ENCODE results near the gene TMOD3.

Gene TMOD3

GRCh38 chr15:51846463-51847230 is 17.2 kb downstream of the TMOD3 start:
- DNase-seq (ENCODE audit: low read depth, low spot score), result peak; percentile 26
- no peak overlapping the region for H3K9ac ChIP-seq (ENCODE audit: insufficient read length)
- no peaks in the 10 kb centered on the region for H3K36me3 ChIP-seq (ENCODE audit: insufficient read depth, low read length)

GRCh38 chr15:51848811-51849210 is 19.4 kb downstream of the TMOD3 start:
- Histone ChIP-seq H3K36me3 (ENCODE audit: insufficient read depth, low read length) (no peaks in the 10 kb centered on the region), H3K9ac (ENCODE audit: insufficient read length) (no peak overlapping the region), H3K4me3 (no peak overlapping the region), H3K9me3 (ENCODE audit: low read depth, low read length) (no peaks in the 10 kb centered on the region), H3K27ac (no peak overlapping the region)
- no peak for DNase-seq (ENCODE audit: low read depth, low spot score)
- TF ChIP-seq FOXP2 (optimal IDR thresholded peaks at IDR 0.05; ENCODE audit: control extremely low read depth, extremely low read length, insufficient read depth) (no peak), EZH2 (IDR thresholded peaks at IDR 0.05) (no peak), POLR2AphosphoS5 (IDR thresholded peaks at IDR 0.05; ENCODE audit: borderline replicate concordance, low read depth, low read length) (no peak)

More at GRCh38 chr15:51846463-51847230, 17.2 kb downstream of the TMOD3 start:
- H3K27ac ChIP-seq, result peak overlapping the region; percentile 65; the same call in 1 of the 2 replicates
- no peaks in the 10 kb centered on the region for H3K9me3 ChIP-seq (ENCODE audit: low read depth, low read length)
- H3K4me3 ChIP-seq, result no peak overlapping the region
- TF ChIP-seq FOXP2 (optimal IDR thresholded peaks at IDR 0.05; ENCODE audit: control extremely low read depth, extremely low read length, insufficient read depth), result no peak
- TF ChIP-seq POLR2AphosphoS5 (IDR thresholded peaks at IDR 0.05; ENCODE audit: borderline replicate concordance, low read depth, low read length), result no peak
- TF ChIP-seq EZH2 (IDR thresholded peaks at IDR 0.05), result no peak

GRCh38 chr15:51849860-51850259 is 20.4 kb downstream of the TMOD3 start:
- H3K36me3 ChIP-seq (ENCODE audit: insufficient read depth, low read length), result no peaks in the 10 kb centered on the region
- no peak for DNase-seq (ENCODE audit: low read depth, low spot score)
- no peak overlapping the region for H3K27ac ChIP-seq
- no peak overlapping the region for H3K4me3 ChIP-seq
- no peaks in the 10 kb centered on the region for H3K9me3 ChIP-seq (ENCODE audit: low read depth, low read length)
- TF ChIP-seq POLR2AphosphoS5 (IDR thresholded peaks at IDR 0.05; ENCODE audit: borderline replicate concordance, low read depth, low read length) (no peak), EZH2 (IDR thresholded peaks at IDR 0.05) (no peak), FOXP2 (optimal IDR thresholded peaks at IDR 0.05; ENCODE audit: control extremely low read depth, extremely low read length, insufficient read depth) (no peak)
- H3K9ac ChIP-seq (ENCODE audit: insufficient read length), result no peak overlapping the region

GRCh38 chr15:51853998-51854397 is 24.5 kb downstream of the TMOD3 start:
- no peak for DNase-seq (ENCODE audit: low read depth, low spot score)
- no peaks in the 10 kb centered on the region for H3K36me3 ChIP-seq (ENCODE audit: insufficient read depth, low read length)
- no peak overlapping the region for H3K9ac ChIP-seq (ENCODE audit: insufficient read length)
- TF ChIP-seq POLR2AphosphoS5 (IDR thresholded peaks at IDR 0.05; ENCODE audit: borderline replicate concordance, low read depth, low read length) (no peak), EZH2 (IDR thresholded peaks at IDR 0.05) (no peak), FOXP2 (optimal IDR thresholded peaks at IDR 0.05; ENCODE audit: control extremely low read depth, extremely low read length, insufficient read depth) (no peak)
- H3K9me3 ChIP-seq (ENCODE audit: low read depth, low read length), result no peaks in the 10 kb centered on the region
- no peak overlapping the region; the same call in 1 of the 2 replicates for H3K4me3 ChIP-seq
- 0 out of 2 replicates have a peak overlapping the region, but pooled peaks have one; percentile 26 for H3K27ac ChIP-seq

GRCh38 chr15:51855612-51856011 is 26.2 kb downstream of the TMOD3 start:
- Histone ChIP-seq H3K9me3 (ENCODE audit: low read depth, low read length) (no peaks in the 10 kb centered on the region), H3K4me3 (no peak overlapping the region), H3K9ac (ENCODE audit: insufficient read length) (no peak overlapping the region), H3K36me3 (ENCODE audit: insufficient read depth, low read length) (no peaks in the 10 kb centered on the region), H3K27ac (no peak overlapping the region)
- no peak for DNase-seq (ENCODE audit: low read depth, low spot score)
- TF ChIP-seq FOXP2 (optimal IDR thresholded peaks at IDR 0.05; ENCODE audit: control extremely low read depth, extremely low read length, insufficient read depth) (no peak), EZH2 (IDR thresholded peaks at IDR 0.05) (no peak), POLR2AphosphoS5 (IDR thresholded peaks at IDR 0.05; ENCODE audit: borderline replicate concordance, low read depth, low read length) (no peak)

- Histone ChIP-seq H3K27ac (peak overlapping the region; percentile 61; the same call in 1 of the 2 replicates), H3K36me3 (ENCODE audit: insufficient read depth, low read length) (no peaks in the 10 kb centered on the region), H3K9me3 (ENCODE audit: low read depth, low read length) (no peaks in the 10 kb centered on the region), H3K4me3 (no peak overlapping the region; the same call in 1 of the 2 replicates), H3K9ac (ENCODE audit: insufficient read length) (no peak overlapping the region)
- no peak for DNase-seq (ENCODE audit: low read depth, low spot score)
- TF ChIP-seq POLR2AphosphoS5 (IDR thresholded peaks at IDR 0.05; ENCODE audit: borderline replicate concordance, low read depth, low read length) (no peak), EZH2 (IDR thresholded peaks at IDR 0.05) (no peak), FOXP2 (optimal IDR thresholded peaks at IDR 0.05; ENCODE audit: control extremely low read depth, extremely low read length, insufficient read depth) (no peak)
Observed at GRCh38 chr15:51856714-51857380, 27.4 kb downstream of the TMOD3 start.

- no peak for DNase-seq (ENCODE audit: low read depth, low spot score)
- Histone ChIP-seq H3K9ac (ENCODE audit: insufficient read length) (no peak overlapping the region), H3K27ac (no peak overlapping the region), H3K9me3 (ENCODE audit: low read depth, low read length) (no peaks in the 10 kb centered on the region), H3K36me3 (ENCODE audit: insufficient read depth, low read length) (peaks cover 14% of the 10 kb centered on the region; the same call in 1 of the 2 replicates), H3K4me3 (no peak overlapping the region)
- TF ChIP-seq POLR2AphosphoS5 (IDR thresholded peaks at IDR 0.05; ENCODE audit: borderline replicate concordance, low read depth, low read length) (no peak), EZH2 (IDR thresholded peaks at IDR 0.05) (no peak), FOXP2 (optimal IDR thresholded peaks at IDR 0.05; ENCODE audit: control extremely low read depth, extremely low read length, insufficient read depth) (no peak)
Observed at GRCh38 chr15:51861557-51862359, 32.3 kb downstream of the TMOD3 start.

GRCh38 chr15:51863131-51863530 is 33.7 kb downstream of the TMOD3 start:
- no peak overlapping the region for H3K9ac ChIP-seq (ENCODE audit: insufficient read length)
- no peak overlapping the region for H3K27ac ChIP-seq
- TF ChIP-seq FOXP2 (optimal IDR thresholded peaks at IDR 0.05; ENCODE audit: control extremely low read depth, extremely low read length, insufficient read depth) (no peak), POLR2AphosphoS5 (IDR thresholded peaks at IDR 0.05; ENCODE audit: borderline replicate concordance, low read depth, low read length) (no peak), EZH2 (IDR thresholded peaks at IDR 0.05) (no peak)
- peaks cover 14% of the 10 kb centered on the region; the same call in 1 of the 2 replicates for H3K36me3 ChIP-seq (ENCODE audit: insufficient read depth, low read length)
- no peaks in the 10 kb centered on the region for H3K9me3 ChIP-seq (ENCODE audit: low read depth, low read length)
- no peak for DNase-seq (ENCODE audit: low read depth, low spot score)
- no peak overlapping the region for H3K4me3 ChIP-seq
